ENCODE results near the gene KDELR1.
A peak's percentile ranks its signal among the peaks of the same experiment; 100 is the strongest.

Gene KDELR1

GRCh38 chr19:48353677-48354076 lies 37.7 kb downstream of the KDELR1 start:
- ATAC-seq (ENCODE audit: low read depth) (no peak), DNase-seq (ENCODE audit: low spot score in 2 of 2) (no peak)
- H3K9me3 Mint-ChIP-seq, result no peaks in the 10 kb centered on the region
- H3K4me1 Mint-ChIP-seq, result peaks cover 7% of the 10 kb centered on the region
- no peak overlapping the region for H3K27ac Mint-ChIP-seq
- no peak overlapping the region for H3K4me3 Mint-ChIP-seq
- H3K27me3 Mint-ChIP-seq, result no peaks in the 10 kb centered on the region
- H3K36me3 Mint-ChIP-seq, result peaks cover 6% of the 10 kb centered on the region

- Mint-ChIP-seq H3K27me3 (no peaks in the 10 kb centered on the region), H3K4me1 (peaks cover 10% of the 10 kb centered on the region), H3K9me3 (no peaks in the 10 kb centered on the region), H3K36me3 (peaks cover 9% of the 10 kb centered on the region), H3K27ac (no peak overlapping the region), H3K4me3 (no peak overlapping the region)
- peak; percentile 70 to 74 for DNase-seq (ENCODE audit: low spot score in 2 of 2)
- ATAC-seq (ENCODE audit: low read depth), result peak; percentile 88
Observed at GRCh38 chr19:48351341-48351752, 40.0 kb downstream of the KDELR1 start.

- no peaks in the 10 kb centered on the region for H3K27me3 Mint-ChIP-seq
- peaks cover 9% of the 10 kb centered on the region for H3K36me3 Mint-ChIP-seq
- ATAC-seq (ENCODE audit: low read depth) (no peak), DNase-seq (ENCODE audit: low spot score in 2 of 2) (no peak)
- H3K27ac Mint-ChIP-seq, result no peak overlapping the region
- H3K4me3 Mint-ChIP-seq, result no peak overlapping the region
- H3K9me3 Mint-ChIP-seq, result no peaks in the 10 kb centered on the region
- H3K4me1 Mint-ChIP-seq, result peaks cover 10% of the 10 kb centered on the region
Observed at GRCh38 chr19:48350856-48351255, 40.5 kb downstream of the KDELR1 start.

- Mint-ChIP-seq H3K4me3 (no peak overlapping the region), H3K4me1 (peaks cover 10% of the 10 kb centered on the region), H3K36me3 (peaks cover 9% of the 10 kb centered on the region), H3K27me3 (no peaks in the 10 kb centered on the region), H3K9me3 (no peaks in the 10 kb centered on the region), H3K27ac (no peak overlapping the region)
- ATAC-seq (ENCODE audit: low read depth), result no peak
- no peak for DNase-seq (ENCODE audit: low spot score in 2 of 2)
Observed at GRCh38 chr19:48348737-48349136, 42.6 kb downstream of the KDELR1 start.

- no peak overlapping the region for H3K4me3 Mint-ChIP-seq
- H3K27ac Mint-ChIP-seq, result no peak overlapping the region
- ATAC-seq (ENCODE audit: low read depth), result no peak
- peaks cover 10% of the 10 kb centered on the region for H3K4me1 Mint-ChIP-seq
- H3K9me3 Mint-ChIP-seq, result no peaks in the 10 kb centered on the region
- H3K27me3 Mint-ChIP-seq, result no peaks in the 10 kb centered on the region
- DNase-seq (ENCODE audit: low spot score in 2 of 2), result no peak
- H3K36me3 Mint-ChIP-seq, result peaks cover 9% of the 10 kb centered on the region
Observed at GRCh38 chr19:48348045-48348444, 43.3 kb downstream of the KDELR1 start.

- Mint-ChIP-seq H3K36me3 (peaks cover 9% of the 10 kb centered on the region), H3K27ac (peak overlapping the region; percentile 10), H3K27me3 (no peaks in the 10 kb centered on the region), H3K4me1 (peaks cover 5% of the 10 kb centered on the region), H3K4me3 (no peak overlapping the region), H3K9me3 (no peaks in the 10 kb centered on the region)
- DNase-seq (ENCODE audit: low spot score in 2 of 2), result no peak
- no peak for ATAC-seq (ENCODE audit: low read depth)
Observed at GRCh38 chr19:48346191-48346590, 45.2 kb downstream of the KDELR1 start.

- Mint-ChIP-seq H3K4me1 (peaks cover 3% of the 10 kb centered on the region), H3K27me3 (no peaks in the 10 kb centered on the region), H3K4me3 (no peak overlapping the region), H3K27ac (no peak overlapping the region), H3K9me3 (no peaks in the 10 kb centered on the region), H3K36me3 (peaks cover 7% of the 10 kb centered on the region)
- DNase-seq (ENCODE audit: low spot score in 2 of 2) (no peak), ATAC-seq (ENCODE audit: low read depth) (no peak)
Observed at GRCh38 chr19:48344892-48345291, 46.5 kb downstream of the KDELR1 start.

GRCh38 chr19:48342841-48343540 lies 48.4 kb downstream of the KDELR1 start:
- Mint-ChIP-seq H3K36me3 (peaks cover 4% of the 10 kb centered on the region), H3K27me3 (no peaks in the 10 kb centered on the region), H3K4me1 (no peaks in the 10 kb centered on the region), H3K4me3 (no peak overlapping the region), H3K27ac (no peak overlapping the region), H3K9me3 (no peaks in the 10 kb centered on the region)
- ATAC-seq (ENCODE audit: low read depth) (no peak), DNase-seq (ENCODE audit: low spot score in 2 of 2) (no peak)

- no peak overlapping the region for H3K4me3 Mint-ChIP-seq
- H3K9me3 Mint-ChIP-seq, result no peaks in the 10 kb centered on the region
- peaks cover 4% of the 10 kb centered on the region for H3K36me3 Mint-ChIP-seq
Observed at GRCh38 chr19:48342414-48342738, 49.0 kb downstream of the KDELR1 start.

GRCh38 chr19:48341515-48342413 lies 49.6 kb downstream of the KDELR1 start:
- no peak overlapping the region for H3K4me3 Mint-ChIP-seq
- no peaks in the 10 kb centered on the region for H3K36me3 Mint-ChIP-seq
- no peaks in the 10 kb centered on the region for H3K9me3 Mint-ChIP-seq
- no peaks in the 10 kb centered on the region for H3K4me1 Mint-ChIP-seq
- no peak overlapping the region for H3K27ac Mint-ChIP-seq
- DNase-seq (ENCODE audit: low spot score in 2 of 2) (no peak), ATAC-seq (ENCODE audit: low read depth) (no peak)
- H3K27me3 Mint-ChIP-seq, result no peaks in the 10 kb centered on the region

More at GRCh38 chr19:48342414-48342738, 49.0 kb downstream of the KDELR1 start:
- H3K27me3 Mint-ChIP-seq, result no peaks in the 10 kb centered on the region
- no peaks in the 10 kb centered on the region for H3K4me1 Mint-ChIP-seq
- ATAC-seq (ENCODE audit: low read depth), result no peak
- no peak overlapping the region for H3K27ac Mint-ChIP-seq
- DNase-seq (ENCODE audit: low spot score in 2 of 2), result no peak

GRCh38 chr19:48340995-48341394 lies 50.4 kb downstream of the KDELR1 start:
- ATAC-seq (ENCODE audit: low read depth) (no peak), DNase-seq (ENCODE audit: low spot score in 2 of 2) (no peak)
- Mint-ChIP-seq H3K4me3 (no peak overlapping the region), H3K36me3 (no peaks in the 10 kb centered on the region), H3K9me3 (no peaks in the 10 kb centered on the region), H3K4me1 (no peaks in the 10 kb centered on the region), H3K27me3 (no peaks in the 10 kb centered on the region), H3K27ac (no peak overlapping the region)

- no peaks in the 10 kb centered on the region for H3K36me3 Mint-ChIP-seq
- H3K27me3 Mint-ChIP-seq, result no peaks in the 10 kb centered on the region
- ATAC-seq (ENCODE audit: low read depth) (no peak), DNase-seq (ENCODE audit: low spot score in 2 of 2) (no peak)
- no peak overlapping the region for H3K4me3 Mint-ChIP-seq
- H3K9me3 Mint-ChIP-seq, result no peaks in the 10 kb centered on the region
- H3K4me1 Mint-ChIP-seq, result peaks cover 4% of the 10 kb centered on the region
- H3K27ac Mint-ChIP-seq, result no peak overlapping the region
Observed at GRCh38 chr19:48338802-48339503, 52.4 kb downstream of the KDELR1 start.

- Mint-ChIP-seq H3K36me3 (no peaks in the 10 kb centered on the region), H3K9me3 (no peaks in the 10 kb centered on the region), H3K27me3 (no peaks in the 10 kb centered on the region), H3K4me1 (peaks cover 8% of the 10 kb centered on the region), H3K27ac (no peak overlapping the region), H3K4me3 (no peak overlapping the region)
- DNase-seq (ENCODE audit: low spot score in 2 of 2), result no peak
- no peak for ATAC-seq (ENCODE audit: low read depth)
Observed at GRCh38 chr19:48338253-48338755, 53.0 kb downstream of the KDELR1 start.
